ENCODE data around the gene YIF1A. TPM values are rescaled to one million over a fixed set of nuclear protein-coding genes. Genes with fewer than 3 reads are reported as not detected.

The YIF1A gene
- total RNA-seq, 1 donor from 2014 or later = 19.0 TPM

- Mint-ChIP-seq H3K36me3 (peaks cover 4% of the 10 kb centered on the region), H3K27me3 (ENCODE audit: insufficient read depth, low read depth) (peaks cover 9% of the 10 kb centered on the region), H3K27ac (no peak overlapping the region), H3K4me1 (peaks cover 7% of the 10 kb centered on the region), H3K4me3 (no peak overlapping the region), H3K9me3 (no peaks in the 10 kb centered on the region)
- Histone ChIP-seq H3K9ac (no peak overlapping the region), H3K4me3 (no peak overlapping the region), H3F3A (ENCODE audit: low read depth) (no peaks in the 10 kb centered on the region), H3K4me2 (no peak overlapping the region), H3K4me1 (no peaks in the 10 kb centered on the region), H3K27ac (no peak overlapping the region), H4K20me1 (ENCODE audit: low read depth) (no peaks in the 10 kb centered on the region), H2AFZ (replicated peaks) (no peak overlapping the region), H3K27me3 (no peaks in the 10 kb centered on the region), H3K79me2 (ENCODE audit: low read depth) (no peaks in the 10 kb centered on the region), H3K36me3 (no peaks in the 10 kb centered on the region), H3K9me3 (ENCODE audit: low read depth) (no peaks in the 10 kb centered on the region)
- DNase-seq (ENCODE audit: low spot score) = no peak
- TF ChIP-seq CTCF (IDR thresholded peaks at IDR 0.05) = no peak
- TF ChIP-seq EZH2 (IDR thresholded peaks at IDR 0.05) = no peak
- TF ChIP-seq EZH2phosphoT487 (IDR thresholded peaks at IDR 0.05) = no peak
These were observed 41.1 kb downstream of the YIF1A start for GRCh38 chr11:66247801-66248200.

- Mint-ChIP-seq H3K27me3 (ENCODE audit: insufficient read depth, low read depth) (peaks cover 11% of the 10 kb centered on the region), H3K27ac (no peak overlapping the region), H3K4me1 (peaks cover 7% of the 10 kb centered on the region), H3K4me3 (no peak overlapping the region), H3K9me3 (no peaks in the 10 kb centered on the region), H3K36me3 (peaks cover 4% of the 10 kb centered on the region)
- Histone ChIP-seq H3K9ac (no peak overlapping the region), H3K4me1 (no peaks in the 10 kb centered on the region), H3K9me3 (ENCODE audit: low read depth) (no peaks in the 10 kb centered on the region), H3K4me2 (no peak overlapping the region), H3K79me2 (ENCODE audit: low read depth) (no peaks in the 10 kb centered on the region), H3K27me3 (no peaks in the 10 kb centered on the region), H4K20me1 (ENCODE audit: low read depth) (no peaks in the 10 kb centered on the region), H3F3A (ENCODE audit: low read depth) (no peaks in the 10 kb centered on the region), H2AFZ (replicated peaks) (no peak overlapping the region), H3K4me3 (no peak overlapping the region), H3K36me3 (no peaks in the 10 kb centered on the region), H3K27ac (no peak overlapping the region)
- TF ChIP-seq EZH2 (IDR thresholded peaks at IDR 0.05) (no peak), CTCF (IDR thresholded peaks at IDR 0.05) (no peak), EZH2phosphoT487 (IDR thresholded peaks at IDR 0.05) (no peak)
- DNase-seq (ENCODE audit: low spot score) = no peak
These were observed 41.6 kb downstream of the YIF1A start for GRCh38 chr11:66247295-66247694.

- no peak overlapping the region for H3K4me2 ChIP-seq
- no peaks in the 10 kb centered on the region for H3K36me3 ChIP-seq
- TF ChIP-seq EZH2phosphoT487 (IDR thresholded peaks at IDR 0.05) (no peak), CTCF (IDR thresholded peaks at IDR 0.05) (no peak)
- H2AFZ ChIP-seq (replicated peaks) = no peak overlapping the region
- no peaks in the 10 kb centered on the region for H3K27me3 ChIP-seq
- H3K27ac Mint-ChIP-seq = peak overlapping the region; percentile 87
- H3K4me3 Mint-ChIP-seq = no peak overlapping the region
- no peaks in the 10 kb centered on the region for H3F3A ChIP-seq (ENCODE audit: low read depth)
- no peaks in the 10 kb centered on the region for H3K4me1 ChIP-seq
- no peaks in the 10 kb centered on the region for H3K79me2 ChIP-seq (ENCODE audit: low read depth)
- H3K9me3 Mint-ChIP-seq = no peaks in the 10 kb centered on the region
- no peaks in the 10 kb centered on the region for H3K9me3 ChIP-seq (ENCODE audit: low read depth)
- no peak overlapping the region for H3K27ac ChIP-seq
- H3K4me1 Mint-ChIP-seq = peaks cover 7% of the 10 kb centered on the region
- DNase-seq (ENCODE audit: low spot score) = no peak
- H3K36me3 Mint-ChIP-seq = peaks cover 9% of the 10 kb centered on the region
- H3K9ac ChIP-seq = no peak overlapping the region
- no peaks in the 10 kb centered on the region for H4K20me1 ChIP-seq (ENCODE audit: low read depth)
- H3K4me3 ChIP-seq = no peak overlapping the region
- H3K27me3 Mint-ChIP-seq (ENCODE audit: insufficient read depth, low read depth) = peaks cover 12% of the 10 kb centered on the region
These were observed 45.0 kb downstream of the YIF1A start for GRCh38 chr11:66243782-66244535.
